CD14-positive monocyte (primary cell): ENCODE measurements around the gene RBMS3. TPM values are rescaled to one million over a fixed set of nuclear protein-coding genes. Genes with fewer than 3 reads are reported as not detected.

Experiments used
- DNase-seq, 3 donors: peaks; one replicate each; pipeline ENCODE4 v3.0.0-alpha.2; 2011 to 2022
- H2AFZ ChIP-seq: 2 replicates; pipeline ENCODE4 v1.6.0; 2012; ENCODE audit warnings: mild to moderate bottlenecking, low read depth, low read length, inconsistent platforms; ENCODE audit not compliant: insufficient read depth, poor library complexity, severe bottlenecking
- H3K27ac ChIP-seq, 2 donors: 1 replicate in 1 of 2; 2 replicates in 1 of 2; pipeline ENCODE4 v1.5.1; 2012 to 2013; ENCODE audit warnings: low read length in 2 of 2, control low read depth in 1 of 2, inconsistent platforms in 1 of 2, low read depth in 1 of 2, mild to moderate bottlenecking in 1 of 2
- H3K27me3 ChIP-seq, 2 donors: one replicate each; pipeline versions ENCODE4 v1.6.0 to v1.6.1; 2011 to 2013; ENCODE audit warnings: low read length in 2 of 2; ENCODE audit not compliant: control insufficient read depth in 2 of 2, insufficient read depth in 2 of 2
- H3K36me3 ChIP-seq, 2 donors: replicated peaks in 1 of 2; 1 replicate in 1 of 2; 2 replicates in 1 of 2; pipeline versions ENCODE4 v1.5.1 to v1.6.1; 2012 to 2013; ENCODE audit warnings: low read length in 2 of 2, control low read depth in 1 of 2, inconsistent platforms in 1 of 2, mild to moderate bottlenecking in 1 of 2; ENCODE audit not compliant: insufficient read depth in 2 of 2, control insufficient read depth in 1 of 2
- H3K4me1 ChIP-seq, 2 donors: 1 replicate in 1 of 2; 2 replicates in 1 of 2; pipeline versions ENCODE4 v1.5.1 to v1.6.1; 2012 to 2013; ENCODE audit warnings: low read length in 2 of 2, control low read depth in 1 of 2, inconsistent platforms in 1 of 2, mild to moderate bottlenecking in 1 of 2, moderate library complexity in 1 of 2; ENCODE audit not compliant: insufficient read depth in 2 of 2, control insufficient read depth in 1 of 2
- H3K4me2 ChIP-seq: replicated peaks from 2 replicates; pipeline ENCODE3; 2012; ENCODE audit warnings: low read length, moderate library complexity, mild to moderate bottlenecking; ENCODE audit not compliant: poor library complexity, severe bottlenecking; ENCODE audit errors: extremely low read depth
- H3K4me3 ChIP-seq, 3 experiments: fragments of 200-600 bp in 1 of 3; sonication (generic) in 1 of 3; replicated peaks in 1 of 3; 1 replicate in 2 of 3; 2 replicates in 1 of 3; pipeline ENCODE4 v1.5.1; 2011 to 2013; ENCODE audit warnings: low read length in 3 of 3, mild to moderate bottlenecking in 3 of 3, control low read depth in 2 of 3, low read depth in 2 of 3, inconsistent platforms in 1 of 3, moderate library complexity in 1 of 3
- H3K79me2 ChIP-seq: 2 replicates; pipeline ENCODE4 v1.6.0; 2012; ENCODE audit warnings: mild to moderate bottlenecking, control low read depth, inconsistent platforms, low read length, moderate library complexity; ENCODE audit not compliant: insufficient read depth
- H3K9ac ChIP-seq: 2 replicates; pipeline ENCODE4 v1.6.0; 2017; ENCODE audit warnings: low read length, mild to moderate bottlenecking; ENCODE audit not compliant: insufficient read depth, poor library complexity, severe bottlenecking
- H3K9me3 ChIP-seq, 2 donors: replicated peaks in 1 of 2; 1 replicate in 1 of 2; 2 replicates in 1 of 2; pipeline versions ENCODE4 v1.5.1 to v1.6.1; 2012 to 2013; ENCODE audit warnings: low read length in 2 of 2, control low read depth in 1 of 2; ENCODE audit not compliant: control insufficient read depth in 1 of 2, insufficient read depth in 1 of 2
- H4K20me1 ChIP-seq: 2 replicates; pipeline ENCODE4 v1.6.0; 2012; ENCODE audit warnings: mild to moderate bottlenecking, low read length, control low read depth, moderate library complexity; ENCODE audit not compliant: insufficient read depth
- H3K27ac Mint-ChIP-seq, 7 donors: one replicate each; pipeline ENCODE4 v1.8.0; 2020; ENCODE audit warnings: mild to moderate bottlenecking in 7 of 7, mixed read lengths in 7 of 7, moderate library complexity in 6 of 7, inconsistent platforms in 2 of 7
- H3K27me3 Mint-ChIP-seq, 3 donors: one replicate each; pipeline ENCODE4 v1.8.0; 2021 to 2022; ENCODE audit warnings: low read depth in 3 of 3, mild to moderate bottlenecking in 3 of 3, mixed read lengths in 3 of 3, moderate library complexity in 3 of 3, inconsistent platforms in 1 of 3
- H3K36me3 Mint-ChIP-seq, 2 donors: one replicate each; pipeline ENCODE4 v1.8.0; 2020; ENCODE audit warnings: mixed read lengths in 2 of 2, inconsistent platforms in 1 of 2, mild to moderate bottlenecking in 1 of 2
- H3K4me1 Mint-ChIP-seq: one replicate; pipeline ENCODE4 v1.8.0; 2020; ENCODE audit warnings: mild to moderate bottlenecking, mixed read lengths
- H3K4me3 Mint-ChIP-seq, 2 donors: one replicate each; pipeline ENCODE4 v1.8.0; 2020; ENCODE audit warnings: mild to moderate bottlenecking in 2 of 2, mixed read lengths in 2 of 2, moderate library complexity in 1 of 2
- H3K9me3 Mint-ChIP-seq, 7 donors: one replicate each; pipeline ENCODE4 v1.8.0; 2020 to 2022; ENCODE audit warnings: mixed read lengths in 7 of 7, mild to moderate bottlenecking in 6 of 7, moderate library complexity in 6 of 7, inconsistent platforms in 2 of 7
- WGBS: methylation state at CpG from one replicate; pipeline ENCODE4 v1.1.5; 2013; ENCODE audit warnings: missing lambda C conversion rate; ENCODE audit not compliant: insufficient coverage; 5-methylcytosine and 5-hydroxymethylcytosine counted together
- intact Hi-C, 2 donors: fragments of 100-400 bp; cut with micrococcal nuclease; formaldehyde crosslinking; loops; one replicate each; pipeline versions ENCODE4 v1.15.0 to v1.15.1; 2023
- polyA plus RNA-seq, 3 donors: library from polyadenylated mRNA; depleted of rRNA in 1 of 3; unstranded in 2 of 3; stranded (reverse) in 1 of 3; fragments of 300-500 nt in 2 of 3; fragments of >200 nt in 1 of 3; fragmentation: Illumina TruSeq in 2 of 3; gene quantifications; 1 replicate in 2 of 3; 2 replicates in 1 of 3; pipeline ENCODE4 v1.2.3, GENCODE V29; 2012 to 2021
- TF ChIP-seq, protein P1 (sequence below): fragments of 200-600 bp; IDR thresholded peaks from one replicate; pipeline ENCODE4 v1.8.0; 2022; ENCODE audit warnings: antibody characterized with exemption, mild to moderate bottlenecking

RBMS3 gene
- polyA plus RNA-seq, 3 donors, result not detected

DNA sequence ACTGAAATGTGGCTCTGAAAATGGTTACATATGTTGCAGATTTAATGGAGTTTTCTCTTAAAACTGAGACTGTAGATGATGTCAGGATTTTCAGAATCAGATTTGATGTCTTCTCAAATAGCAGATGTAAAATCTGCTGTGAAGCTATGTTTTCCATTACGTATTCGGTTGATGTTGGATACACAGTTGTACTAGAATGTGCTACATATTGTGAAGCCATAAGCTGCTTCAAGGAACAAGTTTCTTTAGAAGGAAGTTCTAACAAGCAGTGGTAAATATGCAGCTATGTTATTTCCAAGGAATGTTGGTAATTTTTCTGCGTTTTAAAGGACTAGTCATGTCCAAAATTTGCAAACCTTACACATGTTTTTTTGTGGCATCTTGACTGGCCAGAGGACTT lies 197.7 kb downstream of the RBMS3 start:
- intact Hi-C loops, result no loop called here
- TF ChIP-seq, protein P1, sequence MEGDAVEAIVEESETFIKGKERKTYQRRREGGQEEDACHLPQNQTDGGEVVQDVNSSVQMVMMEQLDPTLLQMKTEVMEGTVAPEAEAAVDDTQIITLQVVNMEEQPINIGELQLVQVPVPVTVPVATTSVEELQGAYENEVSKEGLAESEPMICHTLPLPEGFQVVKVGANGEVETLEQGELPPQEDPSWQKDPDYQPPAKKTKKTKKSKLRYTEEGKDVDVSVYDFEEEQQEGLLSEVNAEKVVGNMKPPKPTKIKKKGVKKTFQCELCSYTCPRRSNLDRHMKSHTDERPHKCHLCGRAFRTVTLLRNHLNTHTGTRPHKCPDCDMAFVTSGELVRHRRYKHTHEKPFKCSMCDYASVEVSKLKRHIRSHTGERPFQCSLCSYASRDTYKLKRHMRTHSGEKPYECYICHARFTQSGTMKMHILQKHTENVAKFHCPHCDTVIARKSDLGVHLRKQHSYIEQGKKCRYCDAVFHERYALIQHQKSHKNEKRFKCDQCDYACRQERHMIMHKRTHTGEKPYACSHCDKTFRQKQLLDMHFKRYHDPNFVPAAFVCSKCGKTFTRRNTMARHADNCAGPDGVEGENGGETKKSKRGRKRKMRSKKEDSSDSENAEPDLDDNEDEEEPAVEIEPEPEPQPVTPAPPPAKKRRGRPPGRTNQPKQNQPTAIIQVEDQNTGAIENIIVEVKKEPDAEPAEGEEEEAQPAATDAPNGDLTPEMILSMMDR, result no peak
- DNase-seq, result no peak

DNA sequence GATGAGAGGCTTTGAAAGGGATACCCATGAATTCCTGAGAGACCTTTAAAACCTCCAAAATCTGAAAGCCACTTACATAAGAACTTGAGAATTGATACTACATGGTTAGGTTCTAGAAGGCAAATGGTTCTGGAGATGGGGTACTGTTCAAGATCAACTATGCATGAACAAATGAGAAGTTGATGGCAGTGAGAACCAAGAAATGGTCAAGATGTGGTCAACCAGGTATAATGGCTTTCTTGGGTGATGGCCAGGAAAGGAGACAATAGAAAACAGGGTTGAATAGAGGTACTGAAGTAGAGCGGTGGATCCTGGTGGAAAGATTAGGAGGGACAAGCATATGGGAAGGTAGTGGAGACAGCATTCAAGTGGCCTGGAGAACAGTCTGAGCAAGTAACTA lies 200.4 kb downstream of the RBMS3 start:
- no peak overlapping the region for H3K9ac ChIP-seq
- WGBS, result 88% methylated on average over 1 of the region's 1 CpG
- no peak overlapping the region for H3K4me3 ChIP-seq
- H4K20me1 ChIP-seq, result no peaks in the 10 kb centered on the region
- TF ChIP-seq, protein P1, result no peak
- no peaks in the 10 kb centered on the region for H3K36me3 Mint-ChIP-seq
- no peaks in the 10 kb centered on the region for H3K4me1 Mint-ChIP-seq
- H3K27ac ChIP-seq, result no peak overlapping the region
- H3K27ac Mint-ChIP-seq, result no peak overlapping the region
- H2AFZ ChIP-seq, result no peak overlapping the region
- no peaks in the 10 kb centered on the region for H3K27me3 ChIP-seq
- H3K9me3 Mint-ChIP-seq, result peaks cover 0 to 8% (median 2%) of the 10 kb centered on the region in 7 donors
- peaks cover 0 to 3% of the 10 kb centered on the region in 2 donors for H3K9me3 ChIP-seq
- H3K79me2 ChIP-seq, result no peaks in the 10 kb centered on the region
- no peaks in the 10 kb centered on the region for H3K4me1 ChIP-seq
- peaks cover 0 to 2% (median 2%) of the 10 kb centered on the region in 3 donors for H3K27me3 Mint-ChIP-seq
- H3K36me3 ChIP-seq, result no peaks in the 10 kb centered on the region
- no peak overlapping the region for H3K4me2 ChIP-seq
- H3K4me3 Mint-ChIP-seq, result no peak overlapping the region
- DNase-seq, result no peak
- intact Hi-C loops, result no loop called here

More for the DNA sequence above, 197.7 kb downstream of the RBMS3 start:
- no peak overlapping the region for H3K4me3 Mint-ChIP-seq
- no peaks in the 10 kb centered on the region for H3K4me1 Mint-ChIP-seq
- no peak overlapping the region for H3K27ac Mint-ChIP-seq
- Histone ChIP-seq H3K27me3 (no peaks in the 10 kb centered on the region), H3K27ac (no peak overlapping the region), H3K79me2 (no peaks in the 10 kb centered on the region), H3K4me1 (no peaks in the 10 kb centered on the region), H3K4me2 (no peak overlapping the region), H3K4me3 (no peak overlapping the region), H3K36me3 (no peaks in the 10 kb centered on the region), H3K9ac (no peak overlapping the region), H3K9me3 (peaks cover 0 to 7% of the 10 kb centered on the region in 2 donors), H4K20me1 (no peaks in the 10 kb centered on the region), H2AFZ (no peak overlapping the region)
- H3K27me3 Mint-ChIP-seq, result peaks cover 0 to 2% (median 2%) of the 10 kb centered on the region in 3 donors
- WGBS, result no CpG with 5 or more reads among the region's 3 CpGs
- peaks cover 0 to 9% (median 2%) of the 10 kb centered on the region in 7 donors for H3K9me3 Mint-ChIP-seq
- no peaks in the 10 kb centered on the region for H3K36me3 Mint-ChIP-seq
